Suprapubic skin (tissue), 4 donors: ENCODE measurements around the gene PCDHA1. TPM values are rescaled to one million over a fixed set of nuclear protein-coding genes. Genes with fewer than 3 reads are reported as not detected.

Experiments used
- DNase-seq, 2 donors: peaks; one replicate each; pipeline ENCODE4 v3.0.0-alpha.2; 2019; ENCODE audit warnings: low spot score in 2 of 2
- H3K27ac ChIP-seq: fragments of 200-600 bp; sonication (generic); one replicate; pipeline ENCODE4 v1.5.1; 2019
- H3K27me3 ChIP-seq: fragments of 200-600 bp; sonication (generic); one replicate; pipeline ENCODE4 v1.5.1; 2019
- H3K36me3 ChIP-seq: fragments of 200-600 bp; sonication (generic); one replicate; pipeline ENCODE4 v1.5.1; 2019
- H3K4me1 ChIP-seq: fragments of 200-600 bp; sonication (generic); one replicate; pipeline ENCODE4 v1.5.1; 2019
- H3K4me3 ChIP-seq: fragments of 200-600 bp; sonication (generic); one replicate; pipeline ENCODE4 v1.5.1; 2019; ENCODE audit warnings: mild to moderate bottlenecking
- H3K9me3 ChIP-seq: fragments of 200-600 bp; sonication (generic); one replicate; pipeline ENCODE4 v1.5.1; 2019
- CTCF ChIP-seq, 2 donors: fragments of 200-600 bp in 1 of 2; fragments of 450-650 bp in 1 of 2; sonication (generic) in 1 of 2; IDR thresholded peaks; one replicate each; pipeline ENCODE4 v1.5.1; 2016 to 2019; ENCODE audit warnings: antibody characterized with exemption in 2 of 2, mild to moderate bottlenecking in 1 of 2, moderate library complexity in 1 of 2
- EP300 ChIP-seq: sonication (generic); formaldehyde crosslinking; IDR thresholded peaks from one replicate; pipeline ENCODE4 v1.6.1; 2017; ENCODE audit warnings: antibody characterized with exemption
- POLR2A ChIP-seq, 2 donors: fragments of 450-650 bp; IDR thresholded peaks; one replicate each; pipeline ENCODE4 v1.6.1; 2017; ENCODE audit warnings: antibody characterized with exemption in 2 of 2, mild to moderate bottlenecking in 2 of 2, moderate library complexity in 2 of 2
- POLR2AphosphoS5 ChIP-seq, 3 donors: sonication (generic); formaldehyde crosslinking; IDR thresholded peaks; one replicate each; pipeline ENCODE4 v1.6.1; 2017; ENCODE audit warnings: antibody characterized with exemption in 3 of 3
- WGBS: methylation state at CpG from one replicate; pipeline ENCODE4 v1.1.5; 2018; 5-methylcytosine and 5-hydroxymethylcytosine counted together
- total RNA-seq, 4 donors: library from RNA; depleted of rRNA; stranded (reverse); fragments of >200 nt; gene quantifications; one replicate each; pipeline ENCODE4 v1.1.0, GENCODE V29; 2016

PCDHA1 gene
- total RNA-seq, 4 donors from 2014 or later: not detected

GRCh38 chr5:141010047-141010793 is 224.3 kb downstream of the PCDHA1 start:
- Histone ChIP-seq H3K4me3 (no peak overlapping the region), H3K9me3 (no peaks in the 10 kb centered on the region), H3K27me3 (no peaks in the 10 kb centered on the region), H3K27ac (no peak overlapping the region), H3K4me1 (no peaks in the 10 kb centered on the region), H3K36me3 (no peaks in the 10 kb centered on the region)
- no peak for DNase-seq
- TF ChIP-seq EP300 (no peak), POLR2A (IDR thresholded peaks at IDR 0.05) (no peak), CTCF (IDR thresholded peaks at IDR 0.05) (no peak), POLR2AphosphoS5 (IDR thresholded peaks at IDR 0.05) (no peak)
- 50% methylated on average over 12 of the region's 12 CpGs for WGBS

GRCh38 chr5:141017943-141018342 is 232.0 kb downstream of the PCDHA1 start:
- no peaks in the 10 kb centered on the region for H3K36me3 ChIP-seq

GRCh38 chr5:141022384-141022783 is 236.4 kb downstream of the PCDHA1 start:
- H3K27me3 ChIP-seq: no peaks in the 10 kb centered on the region
- no peaks in the 10 kb centered on the region for H3K36me3 ChIP-seq
- H3K9me3 ChIP-seq: peaks cover 4% of the 10 kb centered on the region
- H3K4me1 ChIP-seq: no peaks in the 10 kb centered on the region
- 100% methylated on average over 1 of the region's 1 CpG for WGBS
- no peak overlapping the region for H3K27ac ChIP-seq
- no peak for DNase-seq
- H3K4me3 ChIP-seq: no peak overlapping the region
- no peak for TF ChIP-seq CTCF (IDR thresholded peaks at IDR 0.05)
- TF ChIP-seq POLR2AphosphoS5 (IDR thresholded peaks at IDR 0.05): no peak
- TF ChIP-seq EP300: no peak
- no peak for TF ChIP-seq POLR2A (IDR thresholded peaks at IDR 0.05)

More at GRCh38 chr5:141017943-141018342, 232.0 kb downstream of the PCDHA1 start:
- no peak for DNase-seq
- TF ChIP-seq POLR2A (IDR thresholded peaks at IDR 0.05) (no peak), POLR2AphosphoS5 (IDR thresholded peaks at IDR 0.05) (no peak), EP300 (no peak), CTCF (IDR thresholded peaks at IDR 0.05) (no peak)
- H3K4me3 ChIP-seq: no peak overlapping the region
- H3K27ac ChIP-seq: no peak overlapping the region
- no peaks in the 10 kb centered on the region for H3K27me3 ChIP-seq
- no peaks in the 10 kb centered on the region for H3K4me1 ChIP-seq
- no peaks in the 10 kb centered on the region for H3K9me3 ChIP-seq

- H3K27ac ChIP-seq: no peak overlapping the region
- H3K9me3 ChIP-seq: no peaks in the 10 kb centered on the region
- H3K36me3 ChIP-seq: no peaks in the 10 kb centered on the region
- no peak for DNase-seq
- H3K4me3 ChIP-seq: no peak overlapping the region
- WGBS: 90% methylated on average over 15 of the region's 15 CpGs
- no peaks in the 10 kb centered on the region for H3K27me3 ChIP-seq
- TF ChIP-seq CTCF (IDR thresholded peaks at IDR 0.05): no peak
- no peak for TF ChIP-seq POLR2A (IDR thresholded peaks at IDR 0.05)
- TF ChIP-seq EP300: no peak
- no peak for TF ChIP-seq POLR2AphosphoS5 (IDR thresholded peaks at IDR 0.05)
- H3K4me1 ChIP-seq: no peaks in the 10 kb centered on the region
Measured at GRCh38 chr5:141031006-141031405, 245.1 kb downstream of the PCDHA1 start.

GRCh38 chr5:141032626-141033025 is 246.7 kb downstream of the PCDHA1 start:
- Histone ChIP-seq H3K36me3 (no peaks in the 10 kb centered on the region), H3K27me3 (no peaks in the 10 kb centered on the region), H3K27ac (no peak overlapping the region), H3K9me3 (no peaks in the 10 kb centered on the region), H3K4me1 (no peaks in the 10 kb centered on the region), H3K4me3 (no peak overlapping the region)
- no peak for DNase-seq
- 61% methylated on average over 1 of the region's 1 CpG for WGBS
- TF ChIP-seq POLR2AphosphoS5 (IDR thresholded peaks at IDR 0.05) (no peak), CTCF (IDR thresholded peaks at IDR 0.05) (no peak), POLR2A (IDR thresholded peaks at IDR 0.05) (no peak), EP300 (no peak)
